ENCODE measurements around the gene TSKS. TPM values are rescaled to one million over a fixed set of nuclear protein-coding genes. Genes with fewer than 3 reads are reported as not detected.

TSKS gene
- total and polyA plus RNA-seq, 2 donors (not counting 3 experiments of a cell fraction or from before 2014, with no cell fraction given), result 0.03 TPM; not detected in 1

- CTCF ChIA-PET, result no interaction called here
- Histone ChIP-seq H4K20me1 (replicated peaks; ENCODE audit: control insufficient read depth, extremely low read depth, insufficient read depth, low read length) (no peaks in the 10 kb centered on the region), H3K9me1 (replicated peaks; ENCODE audit: control insufficient read depth, extremely low read depth, insufficient read depth, low read length) (no peaks in the 10 kb centered on the region), H3K27ac (ENCODE audit: insufficient read depth, low read depth, low read length) (no peak overlapping the region), H3K36me3 (ENCODE audit: control insufficient read depth in 2 of 2, extremely low read depth in 1 of 2, insufficient read depth in 2 of 2, low read length in 2 of 2) (peaks cover 7 to 33% of the 10 kb centered on the region in 2 experiments), H3K4me3 (replicated peaks in 1 of 3; ENCODE audit: insufficient read depth in 1 of 3, low read depth in 1 of 3, low read length in 3 of 3) (peak overlapping the region in 1 of 3 experiments; percentile 48), H3K4me1 (ENCODE audit: control insufficient read depth, extremely low read depth, insufficient read depth, low read length) (no peaks in the 10 kb centered on the region), H3K9ac (replicated peaks; ENCODE audit: extremely low read depth, insufficient read depth, low read length) (no peak overlapping the region), H3K9me3 (replicated peaks; ENCODE audit: control insufficient read depth, insufficient read depth, low read length) (no peaks in the 10 kb centered on the region), H3K79me2 (ENCODE audit: control insufficient read depth, insufficient read depth, low read length) (no peaks in the 10 kb centered on the region), H2AFZ (ENCODE audit: low read depth, low read length) (no peak overlapping the region), H3K4me2 (ENCODE audit: insufficient read depth, low read length) (no peak overlapping the region), H3K27me3 (ENCODE audit: control insufficient read depth in 2 of 2, insufficient read depth in 2 of 2, low read length in 2 of 2) (no peaks in the 10 kb centered on the region)
- intact Hi-C loops (cut with micrococcal nuclease) (no loop called here), dilution Hi-C loops (cut with MboI; ENCODE audit: extremely low pct_ligation_motif_present, low sequenced_read_pairs) (no loop called here)
- POLR2A ChIA-PET, result interaction anchor here (0.6 kb wide), 1 partner anchor 11 kb away, joined by 3 read pairs; the partner anchor contains the start of gene FUZ
- TF ChIP-seq FOS (IDR thresholded peaks at IDR 0.05; ENCODE audit: borderline replicate concordance, insufficient read depth, low read length), result no peak
- peak in 1 of 2 donors; percentile 11 for TF ChIP-seq CTCF (IDR thresholded peaks at IDR 0.05; ENCODE audit: extremely low read depth in 1 of 2, insufficient read depth in 1 of 2, low read depth in 1 of 2, low read length in 2 of 2)
- DNase-seq (ENCODE audit: low read depth, low spot score) (peak; percentile 80), FAIRE-seq (no peak)
- BruUV-seq (replicated peaks), result no TSS peak
Observed at GRCh38 chr19:49801966-49802661, 39.0 kb upstream of the TSKS start.

- Histone ChIP-seq H3K4me2 (ENCODE audit: insufficient read depth, low read length) (no peak overlapping the region), H4K20me1 (replicated peaks; ENCODE audit: control insufficient read depth, extremely low read depth, insufficient read depth, low read length) (no peaks in the 10 kb centered on the region), H3K4me1 (ENCODE audit: control insufficient read depth, extremely low read depth, insufficient read depth, low read length) (no peaks in the 10 kb centered on the region), H3K27me3 (ENCODE audit: control insufficient read depth in 2 of 2, insufficient read depth in 2 of 2, low read length in 2 of 2) (no peaks in the 10 kb centered on the region), H3K9me3 (replicated peaks; ENCODE audit: control insufficient read depth, insufficient read depth, low read length) (no peaks in the 10 kb centered on the region), H3K36me3 (ENCODE audit: control insufficient read depth in 2 of 2, extremely low read depth in 1 of 2, insufficient read depth in 2 of 2, low read length in 2 of 2) (peaks cover 7 to 38% of the 10 kb centered on the region in 2 experiments), H3K9me1 (replicated peaks; ENCODE audit: control insufficient read depth, extremely low read depth, insufficient read depth, low read length) (no peaks in the 10 kb centered on the region), H3K4me3 (replicated peaks in 1 of 3; ENCODE audit: insufficient read depth in 1 of 3, low read depth in 1 of 3, low read length in 3 of 3) (peak overlapping the region in 1 of 3 experiments; percentile 48), H3K9ac (replicated peaks; ENCODE audit: extremely low read depth, insufficient read depth, low read length) (no peak overlapping the region), H3K79me2 (ENCODE audit: control insufficient read depth, insufficient read depth, low read length) (no peaks in the 10 kb centered on the region), H2AFZ (ENCODE audit: low read depth, low read length) (no peak overlapping the region), H3K27ac (ENCODE audit: insufficient read depth, low read depth, low read length) (no peak overlapping the region)
- DNase-seq (ENCODE audit: low read depth, low spot score) (no peak), FAIRE-seq (no peak)
- TSS peak; percentile 40 for BruUV-seq (replicated peaks)
- POLR2A ChIA-PET, result no interaction called here
- TF ChIP-seq FOS (IDR thresholded peaks at IDR 0.05; ENCODE audit: borderline replicate concordance, insufficient read depth, low read length) (no peak), CTCF (IDR thresholded peaks at IDR 0.05; ENCODE audit: extremely low read depth in 1 of 2, insufficient read depth in 1 of 2, low read depth in 1 of 2, low read length in 2 of 2) (no peak), MAX (IDR thresholded peaks at IDR 0.05; ENCODE audit: insufficient read depth, insufficient read length) (no peak), POLR2A (IDR thresholded peaks at IDR 0.05; ENCODE audit: low read depth, low read length) (no peak), MYC (IDR thresholded peaks at IDR 0.05; ENCODE audit: low read depth, low read length) (no peak)
- intact Hi-C loops (cut with micrococcal nuclease), result no loop called here
- dilution Hi-C loops (cut with MboI; ENCODE audit: extremely low pct_ligation_motif_present, low sequenced_read_pairs), result no loop called here
- CTCF ChIA-PET, result interaction anchor here (0.5 kb wide), 1 partner anchor 12 kb away, joined by 3 read pairs; the partner anchor contains the start of gene FUZ
Observed at GRCh38 chr19:49801401-49801888, 38.3 kb upstream of the TSKS start.

Measured in endothelial cell of umbilical vein (primary cell).